GM21825 (cell line): ENCODE measurements around the gene FGFR2.

Experiments used
- ATAC-seq: cut with Tn5 transposase; IDR thresholded peaks from one replicate; pipeline ENCODE4 v1.9.1; 2021; ENCODE audit warnings: mild to moderate bottlenecking, moderate library complexity; ENCODE audit not compliant: unreplicated experiment

FGFR2 gene

GRCh38 chr10:121610798-121611323 is 12.6 kb upstream of the FGFR2 start:
- ATAC-seq: no peak

GRCh38 chr10:121609426-121610380 is 11.5 kb upstream of the FGFR2 start:
- ATAC-seq: no peak

GRCh38 chr10:121608469-121609190 is 10.4 kb upstream of the FGFR2 start:
- no peak for ATAC-seq

- ATAC-seq: no peak
Measured at GRCh38 chr10:121607310-121608055, 9.2 kb upstream of the FGFR2 start.

- no peak for ATAC-seq
Measured at GRCh38 chr10:121605708-121606107, 7.5 kb upstream of the FGFR2 start.

- ATAC-seq: no peak
Measured at GRCh38 chr10:121601458-121601857, 3.2 kb upstream of the FGFR2 start.

GRCh38 chr10:121600611-121601010 is 2.4 kb upstream of the FGFR2 start:
- ATAC-seq: no peak

- ATAC-seq: no peak
Measured at GRCh38 chr10:121599947-121600346, 1.7 kb upstream of the FGFR2 start.

GRCh38 chr10:121597504-121598262 is 561 bp downstream of the FGFR2 start:
- peak; percentile 7 for ATAC-seq

- ATAC-seq: no peak
Measured at GRCh38 chr10:121596689-121597503, 1.3 kb downstream of the FGFR2 start.

GRCh38 chr10:121595806-121596688 is 2.2 kb downstream of the FGFR2 start:
- no peak for ATAC-seq

GRCh38 chr10:121595351-121595805 is 2.9 kb downstream of the FGFR2 start:
- no peak for ATAC-seq

- ATAC-seq: no peak
Measured at GRCh38 chr10:121594623-121595350, 3.5 kb downstream of the FGFR2 start.

- ATAC-seq: no peak
Measured at GRCh38 chr10:121594076-121594475, 4.2 kb downstream of the FGFR2 start.

- ATAC-seq: no peak
Measured at GRCh38 chr10:121593281-121594075, 4.8 kb downstream of the FGFR2 start.

- no peak for ATAC-seq
Measured at GRCh38 chr10:121592155-121592890, 5.9 kb downstream of the FGFR2 start.
